HL-60 (cell line): ENCODE measurements around the gene CCDC120.

Experiments used
- GABPA ChIP-seq: IDR thresholded peaks from 2 replicates; pipeline ENCODE4 v1.6.1; 2012; ENCODE audit warnings: low read depth
- POLR2AphosphoS5 ChIP-seq: IDR thresholded peaks from 2 replicates; pipeline ENCODE4 v1.6.1; 2012; ENCODE audit warnings: low read depth
- TF ChIP-seq, protein P1 (sequence below): IDR thresholded peaks from one replicate; pipeline ENCODE4 v1.5.1; 2011; ENCODE audit warnings: low read length, control low read depth, inconsistent platforms; ENCODE audit not compliant: insufficient read depth
- TF ChIP-seq, protein P2 (sequence below): IDR thresholded peaks from 2 replicates; pipeline ENCODE4 v1.6.1; 2012; ENCODE audit warnings: low read depth; ENCODE audit not compliant: insufficient replicate concordance

GRCh38 chrX:49077941-49078340 is 19.1 kb downstream of the CCDC120 start:
- TF ChIP-seq, protein P1, sequence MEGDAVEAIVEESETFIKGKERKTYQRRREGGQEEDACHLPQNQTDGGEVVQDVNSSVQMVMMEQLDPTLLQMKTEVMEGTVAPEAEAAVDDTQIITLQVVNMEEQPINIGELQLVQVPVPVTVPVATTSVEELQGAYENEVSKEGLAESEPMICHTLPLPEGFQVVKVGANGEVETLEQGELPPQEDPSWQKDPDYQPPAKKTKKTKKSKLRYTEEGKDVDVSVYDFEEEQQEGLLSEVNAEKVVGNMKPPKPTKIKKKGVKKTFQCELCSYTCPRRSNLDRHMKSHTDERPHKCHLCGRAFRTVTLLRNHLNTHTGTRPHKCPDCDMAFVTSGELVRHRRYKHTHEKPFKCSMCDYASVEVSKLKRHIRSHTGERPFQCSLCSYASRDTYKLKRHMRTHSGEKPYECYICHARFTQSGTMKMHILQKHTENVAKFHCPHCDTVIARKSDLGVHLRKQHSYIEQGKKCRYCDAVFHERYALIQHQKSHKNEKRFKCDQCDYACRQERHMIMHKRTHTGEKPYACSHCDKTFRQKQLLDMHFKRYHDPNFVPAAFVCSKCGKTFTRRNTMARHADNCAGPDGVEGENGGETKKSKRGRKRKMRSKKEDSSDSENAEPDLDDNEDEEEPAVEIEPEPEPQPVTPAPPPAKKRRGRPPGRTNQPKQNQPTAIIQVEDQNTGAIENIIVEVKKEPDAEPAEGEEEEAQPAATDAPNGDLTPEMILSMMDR: no peak
- TF ChIP-seq, protein P2, sequence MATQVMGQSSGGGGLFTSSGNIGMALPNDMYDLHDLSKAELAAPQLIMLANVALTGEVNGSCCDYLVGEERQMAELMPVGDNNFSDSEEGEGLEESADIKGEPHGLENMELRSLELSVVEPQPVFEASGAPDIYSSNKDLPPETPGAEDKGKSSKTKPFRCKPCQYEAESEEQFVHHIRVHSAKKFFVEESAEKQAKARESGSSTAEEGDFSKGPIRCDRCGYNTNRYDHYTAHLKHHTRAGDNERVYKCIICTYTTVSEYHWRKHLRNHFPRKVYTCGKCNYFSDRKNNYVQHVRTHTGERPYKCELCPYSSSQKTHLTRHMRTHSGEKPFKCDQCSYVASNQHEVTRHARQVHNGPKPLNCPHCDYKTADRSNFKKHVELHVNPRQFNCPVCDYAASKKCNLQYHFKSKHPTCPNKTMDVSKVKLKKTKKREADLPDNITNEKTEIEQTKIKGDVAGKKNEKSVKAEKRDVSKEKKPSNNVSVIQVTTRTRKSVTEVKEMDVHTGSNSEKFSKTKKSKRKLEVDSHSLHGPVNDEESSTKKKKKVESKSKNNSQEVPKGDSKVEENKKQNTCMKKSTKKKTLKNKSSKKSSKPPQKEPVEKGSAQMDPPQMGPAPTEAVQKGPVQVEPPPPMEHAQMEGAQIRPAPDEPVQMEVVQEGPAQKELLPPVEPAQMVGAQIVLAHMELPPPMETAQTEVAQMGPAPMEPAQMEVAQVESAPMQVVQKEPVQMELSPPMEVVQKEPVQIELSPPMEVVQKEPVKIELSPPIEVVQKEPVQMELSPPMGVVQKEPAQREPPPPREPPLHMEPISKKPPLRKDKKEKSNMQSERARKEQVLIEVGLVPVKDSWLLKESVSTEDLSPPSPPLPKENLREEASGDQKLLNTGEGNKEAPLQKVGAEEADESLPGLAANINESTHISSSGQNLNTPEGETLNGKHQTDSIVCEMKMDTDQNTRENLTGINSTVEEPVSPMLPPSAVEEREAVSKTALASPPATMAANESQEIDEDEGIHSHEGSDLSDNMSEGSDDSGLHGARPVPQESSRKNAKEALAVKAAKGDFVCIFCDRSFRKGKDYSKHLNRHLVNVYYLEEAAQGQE: no peak
- TF ChIP-seq POLR2AphosphoS5: no peak
- TF ChIP-seq GABPA: no peak
